ENCODE measurements around the gene ELOVL5. TPM values are rescaled to one million over a fixed set of nuclear protein-coding genes. Genes with fewer than 3 reads are reported as not detected.

The ELOVL5 gene
- total and polyA plus RNA-seq, 7 experiments from 2014 or later: 40.9 to 124 (median 66.6) TPM

- no peaks in the 10 kb centered on the region for H3K9me3 ChIP-seq (ENCODE audit: control insufficient read depth in 2 of 3, low read length in 3 of 3)
- intact Hi-C loops (cut with micrococcal nuclease): no loop called here
- Mint-ChIP-seq H3K4me1 (peaks cover 9 to 32% (median 16%) of the 10 kb centered on the region in 7 donors), H3K27me3 (no peaks in the 10 kb centered on the region), H3K4me3 (no peak overlapping the region), H3K27ac (peak overlapping the region in 1 of 9 donors; percentile 20), H3K9me3 (no peaks in the 10 kb centered on the region), H3K36me3 (peaks cover 16 to 64% (median 34%) of the 10 kb centered on the region in 5 donors)
- ATAC-seq (no peak), DNase-seq (no peak)
- peaks cover 0 to 10% of the 10 kb centered on the region in 2 donors for H3K4me1 ChIP-seq (ENCODE audit: control insufficient read depth in 2 of 2, insufficient read depth in 2 of 2, low read length in 2 of 2)
- no peak overlapping the region for H3K27ac ChIP-seq (ENCODE audit: low read depth, low read length)
- ChIA-PET CTCF (interaction anchor here (0.6 kb wide), 1 partner anchor 12 kb away, joined by 4 read pairs; no protein-coding TSS in a partner anchor), POLR2A (interaction anchor here (1.1 kb wide), 1 partner anchor 12 kb away, joined by 3 read pairs; no protein-coding TSS in a partner anchor)
- H3K27me3 ChIP-seq (ENCODE audit: control insufficient read depth in 2 of 2, insufficient read depth in 2 of 2, low read length in 2 of 2): no peaks in the 10 kb centered on the region
- H3K4me3 ChIP-seq (ENCODE audit: low read length): no peak overlapping the region
- peaks cover 0 to 35% (median 0%) of the 10 kb centered on the region in 3 experiments for H3K36me3 ChIP-seq (ENCODE audit: control insufficient read depth in 2 of 3, insufficient read depth in 3 of 3, low read length in 3 of 3)
These were observed 69.5 kb downstream of the ELOVL5 start for GRCh38 chr6:53279293-53279692.

DNA sequence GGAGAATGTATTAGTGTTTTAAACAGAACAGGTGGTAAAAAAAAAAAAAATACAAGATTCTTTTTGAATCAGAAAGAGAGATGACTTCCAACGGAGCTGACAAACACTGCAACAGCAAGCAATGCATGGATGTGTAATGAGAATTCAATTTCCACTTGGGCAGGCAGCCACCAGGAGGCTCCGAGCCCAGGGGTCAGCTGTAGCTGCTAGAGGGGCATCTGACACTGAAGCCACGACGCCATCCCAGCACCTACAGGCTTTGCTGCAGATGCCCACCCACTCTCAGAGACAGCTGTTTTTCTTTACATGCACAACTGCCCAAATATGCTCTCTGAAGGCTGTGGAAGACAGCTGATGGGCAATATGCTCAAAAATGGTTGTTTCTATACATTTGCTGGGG lies 75.4 kb downstream of the ELOVL5 start:
- ChIA-PET POLR2A (interaction anchor here (0.6 kb wide), 1 partner anchor 18 kb away, joined by 3 read pairs; no protein-coding TSS in a partner anchor), CTCF (interaction anchor here (1.1 to 1.4 kb wide), 3 partner anchors 75 to 138 kb away, joined by 3 to 5 read pairs (median 3); partner anchors contain the start of gene ELOVL5)
- intact Hi-C loops (cut with micrococcal nuclease): no loop called here
- H3K4me3 Mint-ChIP-seq: no peak overlapping the region
- H3K4me1 ChIP-seq (ENCODE audit: control insufficient read depth in 2 of 2, insufficient read depth in 2 of 2, low read length in 2 of 2): no peaks in the 10 kb centered on the region
- H3K9me3 ChIP-seq (ENCODE audit: control insufficient read depth in 2 of 3, low read length in 3 of 3): no peaks in the 10 kb centered on the region
- H3K4me3 ChIP-seq (ENCODE audit: low read length): no peak overlapping the region
- H3K27me3 Mint-ChIP-seq: no peaks in the 10 kb centered on the region
- no peaks in the 10 kb centered on the region for H3K9me3 Mint-ChIP-seq
- ATAC-seq (no peak), DNase-seq (no peak)
- no peaks in the 10 kb centered on the region for H3K27me3 ChIP-seq (ENCODE audit: control insufficient read depth in 2 of 2, insufficient read depth in 2 of 2, low read length in 2 of 2)
- peak overlapping the region in 1 of 9 donors; percentile 50 for H3K27ac Mint-ChIP-seq
- H3K4me1 Mint-ChIP-seq: peaks cover 0 to 8% (median 4%) of the 10 kb centered on the region in 7 donors
- peaks cover 17 to 85% (median 32%) of the 10 kb centered on the region in 3 experiments for H3K36me3 ChIP-seq (ENCODE audit: control insufficient read depth in 2 of 3, insufficient read depth in 3 of 3, low read length in 3 of 3)
- H3K36me3 Mint-ChIP-seq: peaks cover 15 to 79% (median 55%) of the 10 kb centered on the region in 5 donors
- H3K27ac ChIP-seq (ENCODE audit: low read depth, low read length): no peak overlapping the region

DNA sequence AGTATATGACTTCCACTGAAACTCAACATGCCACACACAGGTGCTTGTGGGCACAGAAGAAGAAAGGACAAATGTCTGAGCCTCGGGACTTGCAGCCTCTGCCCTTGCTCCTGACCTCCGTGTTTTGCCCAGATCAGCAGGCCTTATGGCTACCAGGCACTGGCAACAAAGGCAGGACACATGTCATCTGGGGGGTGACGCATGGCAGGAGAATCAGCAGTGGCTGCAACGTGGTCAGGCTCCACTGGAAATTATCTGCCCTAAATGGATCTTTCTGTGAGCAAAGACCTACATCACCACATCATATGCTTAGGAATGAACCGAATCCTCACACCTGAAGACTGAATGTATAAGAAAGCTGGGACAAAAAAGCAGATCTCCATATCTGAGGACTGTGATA lies 78.9 kb downstream of the ELOVL5 start:
- no peak overlapping the region for H3K4me3 Mint-ChIP-seq
- Histone ChIP-seq H3K36me3 (ENCODE audit: control insufficient read depth in 2 of 3, insufficient read depth in 3 of 3, low read length in 3 of 3) (peaks cover 17 to 87% (median 32%) of the 10 kb centered on the region in 3 experiments), H3K27ac (ENCODE audit: low read depth, low read length) (no peak overlapping the region), H3K4me1 (ENCODE audit: control insufficient read depth in 2 of 2, insufficient read depth in 2 of 2, low read length in 2 of 2) (no peaks in the 10 kb centered on the region), H3K4me3 (ENCODE audit: low read length) (no peak overlapping the region), H3K9me3 (ENCODE audit: control insufficient read depth in 2 of 3, low read length in 3 of 3) (no peaks in the 10 kb centered on the region), H3K27me3 (ENCODE audit: control insufficient read depth in 2 of 2, insufficient read depth in 2 of 2, low read length in 2 of 2) (no peaks in the 10 kb centered on the region)
- H3K27me3 Mint-ChIP-seq: no peaks in the 10 kb centered on the region
- intact Hi-C loops (cut with micrococcal nuclease): loop anchor here in 1 of 2 donors (10.0 kb wide), 1 partner anchor 95 kb away; no protein-coding TSS in a partner anchor
- peaks cover 14 to 78% (median 57%) of the 10 kb centered on the region in 5 donors for H3K36me3 Mint-ChIP-seq
- H3K4me1 Mint-ChIP-seq: peaks cover 0 to 5% (median 0%) of the 10 kb centered on the region in 7 donors
- DNase-seq: no peak
- ChIA-PET CTCF (no interaction called here), POLR2A (interaction anchor here (0.6 kb wide), 1 partner anchor 86 kb away, joined by 5 read pairs; no protein-coding TSS in a partner anchor)
- no peak for ATAC-seq
- no peaks in the 10 kb centered on the region for H3K9me3 Mint-ChIP-seq
- peak overlapping the region in 2 of 9 donors; percentile 5 to 21 for H3K27ac Mint-ChIP-seq

GRCh38 chr6:53268858-53269608 lies 79.7 kb downstream of the ELOVL5 start:
- H3K36me3 Mint-ChIP-seq: peaks cover 19 to 79% (median 54%) of the 10 kb centered on the region in 5 donors
- ChIA-PET CTCF (interaction anchor here (1.1 kb wide), 1 partner anchor 97 kb away, joined by 3 read pairs; no protein-coding TSS in a partner anchor), POLR2A (no interaction called here)
- H3K4me3 Mint-ChIP-seq: no peak overlapping the region
- peaks cover 0 to 6% (median 0%) of the 10 kb centered on the region in 7 donors for H3K4me1 Mint-ChIP-seq
- Histone ChIP-seq H3K4me3 (ENCODE audit: low read length) (no peak overlapping the region), H3K27ac (ENCODE audit: low read depth, low read length) (no peak overlapping the region), H3K27me3 (ENCODE audit: control insufficient read depth in 2 of 2, insufficient read depth in 2 of 2, low read length in 2 of 2) (no peaks in the 10 kb centered on the region), H3K36me3 (ENCODE audit: control insufficient read depth in 2 of 3, insufficient read depth in 3 of 3, low read length in 3 of 3) (peaks cover 17 to 87% (median 32%) of the 10 kb centered on the region in 3 experiments), H3K9me3 (ENCODE audit: control insufficient read depth in 2 of 3, low read length in 3 of 3) (no peaks in the 10 kb centered on the region), H3K4me1 (ENCODE audit: control insufficient read depth in 2 of 2, insufficient read depth in 2 of 2, low read length in 2 of 2) (no peaks in the 10 kb centered on the region)
- no peak for DNase-seq
- ATAC-seq: no peak
- H3K9me3 Mint-ChIP-seq: no peaks in the 10 kb centered on the region
- intact Hi-C loops (cut with micrococcal nuclease): loop anchor here in 1 of 2 donors (10.0 kb wide), 1 partner anchor 94 kb away; no protein-coding TSS in a partner anchor
- no peaks in the 10 kb centered on the region for H3K27me3 Mint-ChIP-seq
- peak overlapping the region in 1 of 9 donors; percentile 5 for H3K27ac Mint-ChIP-seq

- POLR2A ChIA-PET: no interaction called here
These were observed 82.1 kb downstream of the ELOVL5 start for GRCh38 chr6:53266553-53267090.

GRCh38 chr6:53264915-53265607 lies 83.7 kb downstream of the ELOVL5 start:
- ChIA-PET POLR2A (no interaction called here), CTCF (interaction anchor here (1.0 kb wide), 1 partner anchor 93 kb away, joined by 3 read pairs; no protein-coding TSS in a partner anchor)
- Mint-ChIP-seq H3K4me3 (no peak overlapping the region), H3K27me3 (no peaks in the 10 kb centered on the region), H3K27ac (peak overlapping the region in 3 of 9 donors; percentile 14 to 48 (median 38)), H3K36me3 (peaks cover 30 to 76% (median 54%) of the 10 kb centered on the region in 5 donors), H3K9me3 (peaks cover 0 to 1% (median 0%) of the 10 kb centered on the region in 11 donors), H3K4me1 (peaks cover 0 to 9% (median 0%) of the 10 kb centered on the region in 7 donors)
- Histone ChIP-seq H3K4me3 (ENCODE audit: low read length) (no peak overlapping the region), H3K36me3 (ENCODE audit: control insufficient read depth in 2 of 3, insufficient read depth in 3 of 3, low read length in 3 of 3) (peaks cover 9 to 66% (median 14%) of the 10 kb centered on the region in 3 experiments), H3K9me3 (ENCODE audit: control insufficient read depth in 2 of 3, low read length in 3 of 3) (no peaks in the 10 kb centered on the region), H3K27me3 (ENCODE audit: control insufficient read depth in 2 of 2, insufficient read depth in 2 of 2, low read length in 2 of 2) (no peaks in the 10 kb centered on the region), H3K27ac (ENCODE audit: low read depth, low read length) (no peak overlapping the region), H3K4me1 (ENCODE audit: control insufficient read depth in 2 of 2, insufficient read depth in 2 of 2, low read length in 2 of 2) (no peaks in the 10 kb centered on the region)
- DNase-seq: no peak
- intact Hi-C loops (cut with micrococcal nuclease): loop anchor here in 1 of 2 donors (10.0 kb wide), 1 partner anchor 90 kb away; no protein-coding TSS in a partner anchor
- no peak for ATAC-seq

More at GRCh38 chr6:53266553-53267090, 82.1 kb downstream of the ELOVL5 start:
- CTCF ChIA-PET: no interaction called here
- Histone ChIP-seq H3K4me3 (ENCODE audit: low read length) (no peak overlapping the region), H3K4me1 (ENCODE audit: control insufficient read depth in 2 of 2, insufficient read depth in 2 of 2, low read length in 2 of 2) (no peaks in the 10 kb centered on the region), H3K36me3 (ENCODE audit: control insufficient read depth in 2 of 3, insufficient read depth in 3 of 3, low read length in 3 of 3) (peaks cover 9 to 71% (median 22%) of the 10 kb centered on the region in 3 experiments), H3K27me3 (ENCODE audit: control insufficient read depth in 2 of 2, insufficient read depth in 2 of 2, low read length in 2 of 2) (no peaks in the 10 kb centered on the region), H3K27ac (ENCODE audit: low read depth, low read length) (no peak overlapping the region), H3K9me3 (ENCODE audit: control insufficient read depth in 2 of 3, low read length in 3 of 3) (no peaks in the 10 kb centered on the region)
- H3K36me3 Mint-ChIP-seq: peaks cover 23 to 74% (median 52%) of the 10 kb centered on the region in 5 donors
- ATAC-seq (no peak), DNase-seq (no peak)
- H3K27me3 Mint-ChIP-seq: no peaks in the 10 kb centered on the region
- intact Hi-C loops (cut with micrococcal nuclease): loop anchor here in 1 of 2 donors (2.0 to 10.0 kb wide), 2 partner anchors 16 to 92 kb away; no protein-coding TSS in a partner anchor
- no peaks in the 10 kb centered on the region for H3K9me3 Mint-ChIP-seq
- H3K4me3 Mint-ChIP-seq: no peak overlapping the region
- peaks cover 0 to 9% (median 0%) of the 10 kb centered on the region in 7 donors for H3K4me1 Mint-ChIP-seq
- H3K27ac Mint-ChIP-seq: no peak overlapping the region

Data from naive thymus-derived CD4-positive, alpha-beta T cell (primary cell).